ENCODE measurements around the gene LSMEM2. TPM values are rescaled to one million over a fixed set of nuclear protein-coding genes. Genes with fewer than 3 reads are reported as not detected.

Gene LSMEM2
- total RNA-seq, 1 donor = not detected

DNA sequence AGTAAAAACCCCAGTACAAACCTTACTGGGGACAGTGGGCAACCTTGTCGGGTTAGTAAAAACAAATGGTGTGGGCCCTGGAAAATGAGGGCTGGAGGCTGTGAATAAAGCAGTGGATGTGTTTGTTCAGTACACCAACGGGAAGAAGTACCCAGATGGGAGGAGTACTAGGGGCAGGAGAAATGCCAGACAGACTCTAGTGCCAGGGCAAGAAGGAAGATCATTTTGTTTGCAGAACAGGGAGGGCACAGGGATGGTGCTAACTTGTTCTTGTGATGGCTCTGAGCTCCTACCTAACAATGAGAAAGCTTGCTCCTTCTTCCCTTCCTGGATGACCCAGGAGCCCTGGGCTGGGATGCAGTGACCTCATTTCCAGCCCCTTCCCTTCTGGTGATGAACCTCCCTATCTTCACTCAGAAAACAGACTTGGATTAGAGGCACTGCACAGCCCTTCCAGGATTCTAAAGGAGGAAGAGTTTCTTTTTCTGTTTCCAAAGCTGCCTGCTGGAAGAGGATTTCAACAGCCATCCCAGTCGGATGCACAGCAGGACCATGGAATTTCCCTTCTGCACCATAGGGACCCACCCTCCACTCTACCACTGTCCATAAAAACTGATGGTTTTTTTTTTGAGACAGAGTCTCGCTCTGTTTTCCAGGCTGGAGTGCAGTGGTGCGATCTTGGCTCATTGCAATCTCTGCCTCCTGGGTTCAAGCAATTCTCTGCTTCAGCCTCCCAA, 55.6 kb downstream of the LSMEM2 start:
- TF ChIP-seq, protein P1, sequence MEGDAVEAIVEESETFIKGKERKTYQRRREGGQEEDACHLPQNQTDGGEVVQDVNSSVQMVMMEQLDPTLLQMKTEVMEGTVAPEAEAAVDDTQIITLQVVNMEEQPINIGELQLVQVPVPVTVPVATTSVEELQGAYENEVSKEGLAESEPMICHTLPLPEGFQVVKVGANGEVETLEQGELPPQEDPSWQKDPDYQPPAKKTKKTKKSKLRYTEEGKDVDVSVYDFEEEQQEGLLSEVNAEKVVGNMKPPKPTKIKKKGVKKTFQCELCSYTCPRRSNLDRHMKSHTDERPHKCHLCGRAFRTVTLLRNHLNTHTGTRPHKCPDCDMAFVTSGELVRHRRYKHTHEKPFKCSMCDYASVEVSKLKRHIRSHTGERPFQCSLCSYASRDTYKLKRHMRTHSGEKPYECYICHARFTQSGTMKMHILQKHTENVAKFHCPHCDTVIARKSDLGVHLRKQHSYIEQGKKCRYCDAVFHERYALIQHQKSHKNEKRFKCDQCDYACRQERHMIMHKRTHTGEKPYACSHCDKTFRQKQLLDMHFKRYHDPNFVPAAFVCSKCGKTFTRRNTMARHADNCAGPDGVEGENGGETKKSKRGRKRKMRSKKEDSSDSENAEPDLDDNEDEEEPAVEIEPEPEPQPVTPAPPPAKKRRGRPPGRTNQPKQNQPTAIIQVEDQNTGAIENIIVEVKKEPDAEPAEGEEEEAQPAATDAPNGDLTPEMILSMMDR (IDR thresholded peaks at IDR 0.05; ENCODE audit: insufficient read depth, low read length) = no peak
- peak; percentile 57 for DNase-seq (ENCODE audit: low read depth)
- peak overlapping the region; percentile 28 for H3K4me3 ChIP-seq (ENCODE audit: low read depth, low read length)

DNA sequence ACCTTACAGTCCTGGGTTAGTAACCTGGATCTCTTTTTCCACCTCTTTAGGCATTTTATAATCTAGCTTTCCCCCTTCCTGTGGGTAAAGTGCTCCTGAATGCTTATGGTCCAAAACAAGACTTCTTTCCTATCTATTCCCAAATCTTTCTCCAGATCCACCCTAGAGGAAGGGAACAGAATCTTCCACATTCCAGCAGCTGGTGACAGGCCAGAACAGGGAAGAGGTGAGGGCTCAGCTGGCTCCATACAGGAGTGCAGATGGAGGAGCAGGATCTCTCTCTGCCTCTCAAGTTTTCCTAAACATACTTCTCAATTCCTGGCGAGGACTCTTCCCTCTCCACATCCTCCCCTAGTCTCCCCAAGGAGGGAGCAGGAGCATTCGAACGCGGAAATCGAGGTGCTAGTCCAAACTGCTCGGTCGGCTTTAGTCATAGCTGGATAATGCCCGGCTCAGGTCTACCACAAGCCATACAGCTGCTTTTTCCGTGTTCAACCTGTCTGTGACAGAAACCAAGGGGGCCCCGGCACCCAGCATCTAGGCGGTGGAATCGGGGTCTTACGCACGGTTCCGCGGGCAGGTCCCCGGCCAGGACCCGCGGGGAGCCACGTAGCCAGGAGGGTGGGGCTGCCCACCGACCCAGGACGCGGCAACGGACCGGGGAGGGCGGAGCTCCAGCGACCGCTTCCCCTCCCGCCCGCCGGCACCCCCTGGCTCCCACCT, 57.7 kb downstream of the LSMEM2 start:
- TF ChIP-seq, protein P1 (IDR thresholded peaks at IDR 0.05; ENCODE audit: insufficient read depth, low read length) = peak; percentile 13
- DNase-seq (ENCODE audit: low read depth) = peak; percentile 45
- H3K4me3 ChIP-seq (ENCODE audit: low read depth, low read length) = peak overlapping the region; percentile 75

DNA sequence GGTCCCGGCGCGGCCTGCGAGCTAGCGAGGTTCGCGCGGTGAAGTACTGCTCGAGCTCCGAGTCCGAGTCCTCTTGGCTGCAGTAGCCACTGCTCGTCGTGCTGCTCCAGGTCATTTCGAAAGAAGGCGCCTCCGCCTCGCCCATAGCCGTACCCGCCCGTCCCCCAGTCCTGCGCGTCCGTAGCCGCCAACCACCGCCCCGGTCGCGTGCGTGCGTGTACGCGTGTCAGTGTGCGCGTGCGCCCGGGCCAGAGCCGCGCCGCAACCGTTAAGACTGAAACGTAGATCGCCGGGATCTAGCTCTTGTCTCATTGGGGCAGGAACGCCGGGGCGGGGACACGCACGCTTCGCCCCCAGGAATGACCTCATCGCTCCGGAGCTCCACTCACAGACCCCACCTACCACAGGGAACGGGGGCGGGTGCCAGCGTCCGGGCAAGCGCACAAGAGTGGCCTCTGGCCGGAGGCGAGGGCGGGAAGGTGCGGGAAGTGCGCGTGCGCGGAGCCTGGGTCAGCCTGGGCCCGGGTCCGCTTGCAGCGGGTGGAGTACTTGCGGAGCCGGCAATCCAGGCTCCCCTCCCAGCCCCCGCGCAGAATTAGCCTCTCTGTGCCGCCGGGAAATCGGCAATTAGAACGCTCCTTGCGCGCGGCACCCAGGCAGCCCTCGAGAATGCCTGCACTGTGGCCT, 58.4 kb downstream of the LSMEM2 start:
- peak overlapping the region; percentile 75 for H3K4me3 ChIP-seq (ENCODE audit: low read depth, low read length)
- peak; percentile 99 for DNase-seq (ENCODE audit: low read depth)
- TF ChIP-seq, protein P1 (IDR thresholded peaks at IDR 0.05; ENCODE audit: insufficient read depth, low read length) = no peak

Other genes with a start within 250 kb of the LSMEM2 start
- gene RBM5, start 190.2 kb upstream of the LSMEM2 start, total RNA-seq (ENCODE audit: low replicate concordance) = 104 and 142 TPM in 2 replicates
- gene SEMA3F, start 123.8 kb upstream of the LSMEM2 start, total RNA-seq (ENCODE audit: low replicate concordance) = 0.74 and 3.5 TPM in 2 replicates
- gene GNAT1, start 87.5 kb upstream of the LSMEM2 start, total RNA-seq (ENCODE audit: low replicate concordance) = not detected in 2 replicates
- gene SLC38A3, start 73.8 kb upstream of the LSMEM2 start, total RNA-seq (ENCODE audit: low replicate concordance) = 0.27 TPM in 1 of 2 replicates, not detected in the other
- gene GNAI2, start 42.9 kb upstream of the LSMEM2 start, total RNA-seq (ENCODE audit: low replicate concordance) = 195 and 203 TPM in 2 replicates
- gene SEMA3B, start 9.9 kb upstream of the LSMEM2 start, total RNA-seq (ENCODE audit: low replicate concordance) = 9.7 and 110 TPM in 2 replicates
- 45.3 and 72.7 TPM in 2 replicates for gene IFRD2, start 13.3 kb downstream of the LSMEM2 start, total RNA-seq (ENCODE audit: low replicate concordance)
- gene HYAL3, start 20.3 kb downstream of the LSMEM2 start, total RNA-seq (ENCODE audit: low replicate concordance) = 1.2 and 3.1 TPM in 2 replicates
- 3.8 and 8.4 TPM in 2 replicates for gene NAA80, start 20.3 kb downstream of the LSMEM2 start, total RNA-seq (ENCODE audit: low replicate concordance)
- gene HYAL1, start 24.5 kb downstream of the LSMEM2 start, total RNA-seq (ENCODE audit: low replicate concordance) = 0.90 TPM in 1 of 2 replicates, not detected in the other
- 7.8 and 27.0 TPM in 2 replicates for gene HYAL2, start 43.7 kb downstream of the LSMEM2 start, total RNA-seq (ENCODE audit: low replicate concordance)
- gene TUSC2, start 49.1 kb downstream of the LSMEM2 start, total RNA-seq (ENCODE audit: low replicate concordance) = 11.9 and 15.5 TPM in 2 replicates
- 20.4 and 45.7 TPM in 2 replicates for gene RASSF1, start 61.7 kb downstream of the LSMEM2 start, total RNA-seq (ENCODE audit: low replicate concordance)
- 0.81 and 0.82 TPM in 2 replicates for gene ZMYND10, start 66.6 kb downstream of the LSMEM2 start, total RNA-seq (ENCODE audit: low replicate concordance)
- gene NPRL2, start 71.7 kb downstream of the LSMEM2 start, total RNA-seq (ENCODE audit: low replicate concordance) = 9.4 and 19.7 TPM in 2 replicates
- 12.2 and 15.8 TPM in 2 replicates for gene CYB561D2, start 71.8 kb downstream of the LSMEM2 start, total RNA-seq (ENCODE audit: low replicate concordance)
- gene TMEM115, start 80.4 kb downstream of the LSMEM2 start, total RNA-seq (ENCODE audit: low replicate concordance) = 47.9 and 48.9 TPM in 2 replicates
- not detected in 2 replicates for gene CACNA2D2, start 224.5 kb downstream of the LSMEM2 start, total RNA-seq (ENCODE audit: low replicate concordance)

Data from fibroblast of the aortic adventitia (primary cell).